Activated T-helper 9 cell treated with anti-CD3 and anti-CD28 coated beads, Interleukin-2, amount 50 U/mL, for 16 hours (primary cell): Measurements from ENCODE around the gene TFEC.
"Not testable (repeated sequence)": the region's sequence is repeated elsewhere in the genome, so short reads cannot be mapped to it uniquely, and the experiment has no call there.

Experiments used
- DNase-seq: peaks from one replicate; pipeline ENCODE4 v3.0.0-alpha.2; 2020; ENCODE audit warnings: low read depth

The TFEC gene

DNA sequence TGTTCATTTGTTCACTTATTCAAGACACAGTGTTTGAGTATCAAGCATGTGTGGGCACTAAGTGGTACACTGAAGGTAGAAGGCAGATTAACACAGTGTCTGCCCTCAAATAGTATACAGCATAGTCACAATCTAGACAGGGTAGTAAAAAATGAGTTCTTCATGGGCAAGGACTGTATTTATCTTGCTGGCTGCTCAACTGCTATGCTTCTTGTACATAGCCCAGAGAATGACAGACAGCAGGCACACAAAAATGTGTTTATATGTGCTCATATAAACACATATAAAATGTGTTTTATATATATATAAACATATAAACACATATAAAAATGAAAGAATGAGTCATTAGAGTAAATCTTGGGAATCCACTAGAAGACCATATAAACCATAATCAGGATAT, 43.1 kb downstream of the TFEC start:
- no peak for DNase-seq

DNA sequence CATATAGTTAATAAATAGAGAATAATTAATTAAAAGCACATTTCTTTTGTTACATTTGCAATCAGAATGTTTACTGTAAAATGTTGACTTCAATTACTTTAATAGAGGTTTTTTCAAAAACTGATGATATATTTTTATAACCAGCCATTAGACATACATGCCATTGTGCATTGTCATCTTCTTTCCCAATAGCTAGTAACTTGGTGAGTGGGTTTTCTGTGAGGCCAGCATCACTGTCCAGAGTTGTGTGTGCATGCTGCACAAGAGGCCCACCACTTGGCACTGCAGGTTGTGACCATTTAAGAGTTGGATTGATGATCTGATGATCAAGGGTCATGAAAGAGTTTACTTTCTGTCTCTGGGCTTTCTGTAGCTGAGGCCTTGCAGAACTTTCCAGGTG, 46.5 kb downstream of the TFEC start:
- DNase-seq: no peak

DNA sequence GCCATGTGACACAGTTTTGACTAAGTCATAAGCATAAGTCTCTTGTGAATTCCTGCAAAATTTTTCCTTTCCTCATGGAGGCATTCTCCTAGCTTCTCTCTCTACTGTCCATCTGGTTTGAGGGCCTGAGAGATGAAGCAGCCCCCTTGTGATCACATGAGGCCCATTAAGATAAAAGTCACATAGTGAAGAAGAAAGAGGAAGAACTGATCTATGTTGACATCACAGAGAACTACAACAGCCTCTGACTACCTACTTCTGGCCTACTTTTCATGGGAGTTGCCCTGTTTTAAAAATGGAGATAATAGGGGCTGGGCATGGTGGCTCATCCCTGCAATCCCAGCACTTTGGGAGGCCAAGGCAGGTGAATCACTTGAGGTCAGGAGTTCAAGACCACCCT, 50.4 kb downstream of the TFEC start:
- DNase-seq: no peak

DNA sequence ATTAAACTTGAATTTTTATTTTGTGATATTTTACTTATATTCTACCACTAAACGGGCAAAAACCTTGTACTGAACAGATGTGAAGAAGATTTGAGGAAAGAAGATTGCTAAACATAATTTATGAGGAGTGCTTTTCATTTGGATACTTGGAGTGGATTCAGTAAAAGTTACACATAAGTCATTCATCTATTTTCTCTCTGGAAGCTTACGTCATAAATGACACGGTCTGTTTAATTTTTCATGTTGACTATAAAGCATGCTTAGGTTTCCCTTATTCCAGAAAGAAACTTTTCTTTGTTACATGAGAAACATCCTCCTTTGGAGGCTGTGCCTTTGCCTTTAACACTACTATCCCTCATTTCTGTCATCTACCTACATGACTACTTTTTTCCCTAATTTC, 53.9 kb downstream of the TFEC start:
- DNase-seq: no peak

DNA sequence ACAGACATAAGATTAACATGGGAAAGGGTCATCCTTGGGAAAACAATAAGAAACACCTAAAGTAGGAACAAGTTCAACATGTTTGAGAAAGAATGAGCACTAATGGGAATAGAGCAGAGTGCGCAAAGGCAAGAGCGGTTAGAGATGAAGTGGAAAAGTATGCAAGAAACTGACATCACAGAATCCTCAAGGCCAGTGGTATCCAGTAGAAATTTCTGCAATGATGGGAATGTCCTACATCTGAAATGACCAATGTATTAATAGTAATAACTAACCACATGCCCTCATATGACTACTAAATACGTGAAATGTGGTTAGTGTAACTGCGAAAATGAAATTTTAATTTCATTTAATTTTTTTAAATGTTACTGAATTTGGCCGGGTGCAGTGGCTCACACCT, 54.8 kb downstream of the TFEC start:
- DNase-seq: no peak

DNA sequence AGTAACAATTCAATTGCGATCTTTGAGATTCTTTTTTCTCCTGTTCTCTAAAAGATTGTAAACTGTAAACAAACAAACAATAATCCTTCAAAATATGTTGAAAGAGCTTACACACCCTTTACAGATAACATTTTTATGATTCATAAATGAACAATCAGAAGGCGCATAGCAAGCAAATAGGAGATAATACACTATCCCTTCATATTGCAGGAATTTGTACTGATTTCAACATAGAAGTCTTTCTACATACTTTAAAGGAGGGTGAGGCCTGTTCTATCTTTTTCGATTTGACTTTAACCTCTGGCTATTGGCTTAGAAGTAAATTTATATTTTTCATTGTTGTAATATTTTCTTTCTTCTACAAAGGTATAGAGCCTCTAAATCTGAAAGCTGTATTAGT, 57.2 kb downstream of the TFEC start:
- no peak for DNase-seq

DNA sequence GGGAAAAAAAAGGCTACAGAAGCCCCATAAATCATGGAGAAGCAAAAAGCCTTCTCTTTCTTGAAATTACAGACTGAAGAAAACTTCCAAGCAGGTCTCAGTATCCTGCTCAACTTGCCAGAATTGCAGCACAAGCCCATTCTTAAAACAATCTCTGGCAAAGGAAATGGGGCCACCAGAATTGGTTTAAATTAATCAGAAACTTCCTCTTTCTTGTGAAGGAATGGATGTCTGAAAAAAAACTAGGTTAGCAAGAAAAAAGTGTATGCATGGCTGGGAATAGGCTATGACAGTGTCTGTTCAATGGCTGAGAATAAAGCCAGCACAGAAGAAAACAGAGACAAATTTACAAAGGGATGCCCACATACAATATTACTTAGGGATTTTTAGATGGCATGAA, 59.1 kb downstream of the TFEC start:
- DNase-seq: no peak

DNA sequence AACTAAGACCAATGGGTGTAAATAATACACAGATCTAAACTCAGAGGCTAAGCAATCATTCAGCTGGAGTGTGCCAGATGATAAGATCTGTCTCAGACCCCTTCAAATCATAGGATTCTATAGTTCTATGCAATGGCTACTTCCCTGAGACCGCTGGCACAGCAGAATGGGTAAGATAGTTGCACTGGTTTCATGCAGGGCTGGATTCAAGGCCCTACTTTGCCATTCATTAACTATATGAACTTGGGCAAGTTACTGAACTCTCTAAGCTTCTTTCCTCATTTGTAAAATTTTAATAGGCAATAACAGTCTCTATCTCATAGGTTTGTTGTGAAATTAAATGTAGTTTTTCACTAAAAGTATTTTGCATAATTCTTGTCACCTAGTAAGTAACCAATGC, 62.0 kb downstream of the TFEC start:
- no peak for DNase-seq

DNA sequence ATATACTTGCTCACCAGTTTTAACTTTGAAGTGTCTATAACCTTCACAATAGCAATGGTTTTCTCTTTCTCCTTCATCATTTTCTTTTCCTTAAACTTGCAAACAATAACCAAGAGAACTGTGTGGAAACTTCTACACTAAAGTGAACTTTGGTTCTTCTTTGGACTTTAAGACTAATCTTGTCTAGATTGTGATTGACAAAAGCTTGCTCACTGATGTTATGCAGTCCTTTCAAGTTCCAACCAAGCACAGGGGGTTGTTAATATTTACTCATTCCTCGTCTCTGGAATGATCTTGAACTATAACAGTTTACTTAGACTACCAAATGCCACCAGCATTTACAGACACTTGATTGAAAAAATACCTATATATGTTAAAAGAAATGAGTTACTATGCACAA, 62.4 kb downstream of the TFEC start:
- DNase-seq: no peak

DNA sequence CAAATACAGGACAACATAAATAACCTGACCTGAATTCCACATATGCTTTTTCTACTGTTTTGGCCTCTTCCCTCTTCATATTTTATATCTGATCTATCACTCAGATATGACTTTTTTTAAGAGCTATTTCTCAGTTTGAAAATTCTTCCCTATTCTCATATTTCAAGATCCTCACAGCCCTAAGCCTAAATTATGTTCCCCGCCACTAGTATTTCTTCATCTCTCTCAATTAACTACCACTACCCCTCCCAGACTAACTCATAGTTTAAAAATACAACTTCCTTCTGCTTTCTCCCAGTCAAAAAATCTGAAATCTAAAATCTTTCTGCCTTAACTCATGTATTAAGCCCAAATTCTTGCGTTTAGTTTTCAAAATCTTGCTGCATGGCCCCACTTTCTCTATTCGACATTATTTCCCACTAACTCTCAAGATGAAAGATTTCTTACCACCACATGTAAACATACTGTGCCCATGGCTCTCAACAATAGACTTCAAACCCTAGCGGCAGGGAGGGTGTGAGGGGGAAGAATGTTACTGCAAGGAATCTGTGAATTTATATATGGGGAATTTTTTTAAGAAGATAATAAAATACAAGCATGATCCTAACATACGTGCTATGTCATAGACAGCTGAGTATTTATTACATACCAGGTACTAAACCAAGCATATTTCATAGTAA, 64.6 kb downstream of the TFEC start:
- no peak for DNase-seq

DNA sequence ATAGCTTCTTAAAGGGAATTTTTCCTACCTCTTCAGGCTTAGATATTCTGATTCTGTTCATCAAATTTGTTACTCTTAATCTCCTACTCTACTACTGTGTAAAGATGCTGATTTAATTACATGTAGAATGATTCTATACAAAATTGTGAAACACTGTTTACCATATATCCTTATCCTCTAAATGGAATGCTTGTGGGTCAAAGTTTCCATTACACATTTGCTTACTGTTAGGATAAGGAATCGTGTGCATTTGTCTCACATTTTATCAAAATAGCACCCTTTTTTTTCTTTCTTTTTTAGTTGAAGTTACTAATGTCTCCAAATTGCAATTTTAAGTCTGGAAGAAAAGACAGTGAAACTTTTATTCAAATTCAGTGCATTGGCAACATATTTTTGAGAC, 65.3 kb downstream of the TFEC start:
- DNase-seq: no peak

DNA sequence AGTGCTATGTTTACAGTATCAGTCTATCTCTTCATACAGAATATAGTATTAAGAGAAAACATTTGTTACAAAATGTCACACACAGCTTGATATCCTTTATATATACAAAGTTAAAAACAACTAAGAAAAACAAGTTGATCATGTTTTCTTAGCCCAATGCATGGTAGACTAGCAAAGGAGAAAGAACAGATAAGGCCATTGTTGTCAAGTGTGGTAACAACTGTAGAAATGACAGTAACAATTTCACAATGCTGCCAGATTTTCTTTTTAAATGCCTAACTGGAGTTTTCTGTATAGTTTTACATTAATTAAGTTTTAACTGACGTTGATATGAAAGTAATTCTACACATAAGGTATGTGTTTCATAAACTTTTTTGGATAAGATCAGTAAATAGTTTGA, 65.8 kb downstream of the TFEC start:
- DNase-seq: no peak

DNA sequence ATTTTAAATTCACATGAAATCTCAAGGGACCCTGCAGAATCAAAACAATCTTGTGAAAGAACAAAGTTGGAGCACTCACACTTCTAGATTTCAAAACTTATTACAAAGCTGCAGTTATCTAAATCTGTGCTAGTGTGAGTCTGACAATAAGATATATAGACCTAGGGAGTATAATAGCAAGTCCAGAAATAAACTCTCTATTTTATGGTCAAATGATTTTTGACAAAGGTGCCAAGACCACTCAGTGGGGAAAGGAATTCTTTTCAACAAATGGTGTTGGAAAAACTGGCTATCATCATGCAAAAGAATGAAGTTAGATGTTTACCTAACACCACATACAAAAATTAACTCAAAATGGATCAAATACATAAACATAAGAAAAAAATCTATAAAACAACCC, 68.2 kb downstream of the TFEC start:
- no peak for DNase-seq

DNA sequence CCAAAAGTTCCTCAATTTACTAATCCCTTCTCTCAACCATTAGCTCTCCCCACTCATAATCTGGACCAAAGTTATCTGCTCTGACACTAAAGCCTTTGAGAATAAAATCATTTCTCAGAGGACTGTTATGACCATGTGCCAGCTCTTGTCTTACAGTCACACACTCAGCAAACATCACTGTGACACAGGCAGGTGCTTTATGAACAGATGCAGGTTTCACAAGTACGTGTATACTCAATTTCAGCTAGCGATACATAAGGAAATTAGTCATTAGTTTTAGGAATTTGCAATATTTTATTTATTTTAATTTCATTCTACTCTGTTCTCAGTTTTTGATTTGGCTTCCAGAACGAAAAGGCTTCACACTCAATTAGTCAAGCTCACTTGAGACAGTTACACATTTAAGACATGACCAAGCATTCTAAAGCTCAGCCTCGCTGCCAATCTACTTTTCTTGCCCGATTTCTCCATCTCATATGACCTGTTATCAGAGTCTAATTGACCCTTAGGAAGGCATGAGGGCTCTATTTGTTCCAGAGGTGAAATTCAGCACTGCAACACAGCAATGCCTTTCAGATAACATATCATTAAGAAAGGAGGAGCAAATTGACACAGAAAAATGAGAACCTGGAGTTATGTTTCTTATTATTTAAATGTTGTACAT, 76.8 kb downstream of the TFEC start:
- DNase-seq: no peak

DNA sequence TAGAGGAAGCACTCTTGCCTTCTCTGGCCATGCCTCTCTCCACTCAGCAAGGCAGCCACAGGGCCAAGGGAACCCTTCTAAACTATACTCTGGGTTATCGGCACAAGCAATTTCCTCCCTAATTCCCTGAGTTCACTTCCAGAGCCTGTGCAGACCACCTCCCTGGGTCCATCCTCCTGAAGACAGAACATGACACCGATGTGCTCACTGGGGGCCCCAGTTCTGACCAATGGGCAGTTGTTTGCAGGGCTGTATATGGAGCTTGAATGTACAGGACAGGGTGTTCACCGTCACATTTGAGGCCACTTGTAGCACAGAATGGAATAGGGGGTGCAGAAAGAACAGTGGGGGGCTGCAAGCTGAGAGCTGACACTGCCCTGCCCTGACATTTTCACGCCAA, 77.7 kb downstream of the TFEC start:
- DNase-seq: no peak

DNA sequence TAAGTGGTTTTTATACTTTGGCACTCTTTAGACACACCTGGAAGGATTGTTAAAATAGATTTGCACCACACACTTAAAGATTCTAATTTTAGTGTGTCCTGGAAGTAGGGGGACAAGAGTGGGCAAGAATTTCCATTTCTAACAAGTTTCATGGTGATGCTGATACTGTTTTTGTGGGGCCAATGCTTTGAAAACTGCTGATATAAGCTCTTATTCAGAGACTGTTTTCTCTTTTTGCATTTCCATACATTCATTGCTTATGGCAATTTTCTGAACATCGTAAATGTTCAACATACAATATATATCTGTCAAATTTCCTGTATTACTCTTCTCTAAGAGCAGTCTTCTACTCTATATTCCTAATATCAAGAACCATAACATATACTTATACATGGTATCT, 79.0 kb downstream of the TFEC start:
- DNase-seq: no peak

DNA sequence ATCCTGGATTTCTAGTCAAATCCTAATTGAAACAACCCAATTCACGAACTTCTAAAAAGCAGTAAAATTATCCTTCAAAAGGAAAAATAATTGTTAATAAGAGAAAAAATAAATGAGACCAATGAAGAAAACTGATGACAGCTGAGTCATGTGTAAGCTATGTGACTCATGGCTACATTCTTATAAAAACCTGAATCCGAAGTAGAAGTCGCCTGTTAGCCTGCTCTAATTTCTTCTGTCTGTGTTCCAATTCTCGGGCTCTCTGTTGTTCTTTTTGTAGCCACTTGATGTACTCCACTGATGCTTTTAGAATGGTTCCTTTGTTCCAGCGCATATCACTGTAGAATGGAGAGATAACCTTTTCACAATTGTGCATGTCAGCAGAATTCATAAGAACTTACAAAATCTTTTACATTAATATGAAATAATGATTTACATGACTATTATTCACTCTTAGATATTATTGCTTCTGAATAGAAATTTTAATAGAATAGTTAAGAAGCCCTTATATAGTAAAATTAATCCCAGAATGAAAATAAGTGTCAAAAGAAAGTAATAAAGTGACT, 88.8 kb downstream of the TFEC start:
- DNase-seq: no peak

DNA sequence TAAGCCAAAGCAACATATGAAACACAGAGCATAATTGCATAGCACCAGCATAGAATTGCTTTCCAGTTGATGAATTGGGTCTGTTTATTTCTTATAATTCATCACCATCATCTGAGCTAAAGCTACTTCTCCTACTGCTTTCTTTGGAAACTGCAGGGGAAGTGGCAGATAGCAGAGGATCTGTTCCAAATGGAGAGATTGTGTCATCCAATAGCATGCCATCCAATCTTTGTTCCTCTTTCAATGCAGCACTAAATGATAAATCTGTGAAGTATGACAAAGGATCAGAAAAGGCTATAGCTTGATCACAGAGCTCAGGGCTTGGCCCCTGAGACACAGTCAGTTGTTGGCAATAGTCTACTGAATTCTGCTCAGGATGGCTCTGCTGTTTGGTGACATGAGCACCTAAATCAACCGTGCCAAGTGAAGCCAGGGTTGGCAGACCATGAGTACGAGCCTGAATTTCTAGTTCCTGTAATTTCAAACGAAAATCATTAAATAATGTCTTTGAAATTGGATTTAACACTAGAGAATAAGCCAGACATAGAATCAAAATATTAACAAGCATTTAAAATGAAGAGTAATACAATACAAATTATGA, 90.0 kb downstream of the TFEC start:
- no peak for DNase-seq

DNA sequence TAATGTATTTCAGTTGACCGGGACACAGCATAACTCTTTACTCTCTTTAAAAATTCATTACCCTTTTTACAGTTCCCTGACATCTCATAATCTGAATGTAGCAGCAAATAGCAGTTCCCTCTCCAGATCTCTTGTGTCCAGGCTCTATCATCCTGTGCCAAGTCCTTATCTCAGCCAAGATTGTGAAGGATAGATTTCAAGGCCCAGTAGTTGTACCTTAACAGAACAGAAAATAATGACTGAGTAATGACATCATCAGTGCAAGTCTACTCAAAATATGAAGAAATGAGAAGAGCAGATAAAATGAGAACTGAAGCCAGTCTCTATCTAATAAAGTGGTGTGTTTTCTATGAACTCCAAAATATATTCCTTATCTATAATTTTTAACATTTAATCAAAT, 92.6 kb downstream of the TFEC start:
- DNase-seq: no peak

DNA sequence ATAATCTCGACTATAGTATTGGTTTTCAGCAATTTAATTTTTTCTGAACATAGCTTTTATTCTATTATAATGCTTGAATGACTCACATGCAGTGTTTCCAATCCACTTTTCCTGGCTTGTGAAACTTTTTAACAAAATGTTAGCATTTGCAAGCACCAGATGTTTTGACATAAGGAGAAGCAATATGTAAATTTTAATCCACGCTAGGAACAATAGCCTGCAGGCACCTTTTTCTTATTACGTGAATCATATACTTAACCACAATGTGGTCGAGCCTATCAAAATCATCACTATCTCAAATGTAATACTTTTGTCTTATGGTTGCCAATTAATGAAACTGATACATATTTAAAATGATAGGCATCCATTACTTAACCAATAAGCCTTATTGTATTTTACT, 97.1 kb downstream of the TFEC start:
- DNase-seq: no peak

DNA sequence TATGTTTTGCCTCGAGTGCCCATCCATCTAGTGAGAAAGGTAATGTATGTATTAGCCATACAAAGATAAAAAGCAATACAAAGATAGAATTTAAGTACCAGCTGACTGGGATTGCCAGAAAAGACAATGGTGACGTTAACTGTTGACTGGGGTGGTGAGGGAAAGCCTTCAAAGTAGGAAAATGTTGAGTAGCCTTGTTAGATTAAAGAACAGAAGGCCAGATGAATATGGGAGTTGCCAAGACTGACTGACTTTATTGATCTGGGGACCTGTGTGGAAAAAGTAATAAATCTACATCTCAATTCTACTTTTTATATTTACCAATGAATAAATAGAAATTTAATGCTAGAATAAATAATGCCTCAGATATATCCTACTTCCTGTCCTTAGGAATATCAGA, 97.7 kb downstream of the TFEC start:
- DNase-seq: no peak

DNA sequence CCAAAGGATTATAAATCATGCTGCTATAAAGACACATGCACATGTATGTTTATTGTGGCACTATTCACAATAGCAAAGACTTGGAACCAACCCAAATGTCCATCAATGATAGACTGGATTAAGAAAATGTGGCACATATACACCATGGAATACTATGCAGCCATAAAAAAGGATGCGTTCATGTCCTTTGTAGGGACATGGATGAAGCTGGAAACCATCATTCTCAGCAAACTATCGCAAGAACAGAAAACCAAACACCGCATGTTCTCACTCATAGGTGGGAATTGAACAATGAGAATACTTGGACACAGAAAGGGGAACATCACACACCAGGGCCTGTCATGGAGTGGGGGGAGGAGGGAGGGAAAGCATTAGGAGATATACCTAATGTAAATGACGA, 100.4 kb downstream of the TFEC start:
- DNase-seq: not testable (repeated sequence)

DNA sequence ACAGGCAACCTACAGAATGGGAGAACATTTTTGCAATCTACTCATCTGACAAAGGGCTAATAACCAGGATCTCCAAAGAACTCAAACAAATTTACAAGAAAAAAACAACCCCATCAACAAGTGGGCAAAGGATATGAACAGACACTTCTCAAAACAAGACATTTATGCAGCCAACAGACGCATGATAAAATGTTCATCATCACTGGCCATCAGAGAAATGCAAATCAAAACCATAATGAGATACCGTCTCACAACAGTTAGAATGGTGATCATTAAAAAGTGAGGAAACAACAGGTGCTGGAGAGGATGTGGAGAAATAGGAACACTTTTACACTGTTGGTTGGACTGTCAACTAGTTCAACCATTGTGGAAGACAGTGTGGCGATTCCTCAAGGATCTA, 100.8 kb downstream of the TFEC start:
- not testable (repeated sequence) for DNase-seq

DNA sequence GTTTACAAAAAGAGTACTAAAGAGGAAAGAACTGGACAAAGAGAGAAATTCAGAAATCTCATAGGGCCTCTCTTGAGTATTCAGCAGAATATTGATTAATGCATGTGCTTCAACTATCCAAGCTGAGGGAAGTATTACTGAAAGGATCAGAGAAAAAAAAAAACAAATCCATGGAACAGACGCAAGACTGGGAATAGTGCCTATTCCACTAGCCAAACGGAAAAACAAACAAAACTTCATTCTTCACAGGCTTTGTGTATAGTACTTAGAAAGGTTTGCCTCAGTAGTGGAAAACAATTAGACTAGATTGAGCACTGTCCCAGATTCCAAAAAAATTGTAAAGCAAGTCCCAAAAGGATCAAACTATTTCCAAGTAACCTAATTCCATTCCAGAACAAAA, 106.2 kb downstream of the TFEC start:
- DNase-seq: no peak
